HepG2 (cell line): ENCODE results near the gene PIP5K1C. TPM values are rescaled to one million over a fixed set of nuclear protein-coding genes. Genes with fewer than 3 reads are reported as not detected.

Experiments
- ATAC-seq: fragments of 200-7000 bp; cut with Tn5 transposase; 3 replicates; pipeline ENCODE4 v1.9.1; 2020; ENCODE audit warnings: mild to moderate bottlenecking, moderate library complexity
- BruUV-seq: library from RNA; stranded (reverse); fragments of 400-500 nt; replicated peaks from 2 replicates; lab custom pipeline; 2021; lab: Mats Ljungman, UMichigan
- CTCF ChIA-PET: fragments of 300-600 bp; formaldehyde crosslinking; extraction: SDS; loops from one replicate; lab custom pipeline; 2021; ENCODE audit warnings: low total read pairs, inconsistent platforms, low intra/inter-chr PET ratio; lab: Yijun Ruan, JAX
- POLR2A ChIA-PET: fragments of 350-600 bp; sonication (Branson Sonifier 250); formaldehyde crosslinking; loops from one replicate; lab custom pipeline; 2020; ENCODE audit warnings: antibody characterized with exemption, inconsistent platforms; lab: Yijun Ruan, JAX
- DNase-seq: peaks from one replicate; pipeline ENCODE4 v3.0.0-alpha.2; 2015; ENCODE audit warnings: low spot score
- FAIRE-seq: peaks from 3 replicates; lab custom pipeline; 2011; peaks lifted over from hg19 to GRCh38; lab: Jason Lieb, UNC
- H2AFZ ChIP-seq: one replicate; pipeline ENCODE4 v1.6.1; 2011; ENCODE audit warnings: low read length, inconsistent platforms
- H3K27ac ChIP-seq: fragments of 300-600 bp; 3 replicates; pipeline ENCODE4 v1.8.0; 2011; ENCODE audit warnings: mixed run types, mild to moderate bottlenecking, mixed read lengths, low read length, inconsistent platforms; ENCODE audit not compliant: insufficient read depth; ENCODE audit errors: extremely low read length
- H3K27me3 ChIP-seq, 2 experiments: fragments of 200-600 bp in 1 of 2; 2 replicates in 1 of 2; 3 replicates in 1 of 2; pipeline versions ENCODE4 v1.6.0 to v1.8.0; 2011; ENCODE audit warnings: low read length in 2 of 2, mild to moderate bottlenecking in 2 of 2, moderate library complexity in 2 of 2, inconsistent platforms in 1 of 2; ENCODE audit not compliant: insufficient read depth in 2 of 2, control insufficient read depth in 1 of 2
- H3K36me3 ChIP-seq, 2 experiments: fragments of 200-600 bp in 1 of 2; replicated peaks in 1 of 2; 2 replicates in 1 of 2; 3 replicates in 1 of 2; pipeline versions ENCODE4 v1.5.1 to v1.8.0; 2011; ENCODE audit warnings: low read length in 2 of 2, inconsistent platforms in 1 of 2; ENCODE audit not compliant: insufficient read depth in 2 of 2, control insufficient read depth in 1 of 2
- H3K4me1 ChIP-seq: 2 replicates; pipeline ENCODE4 v1.5.1; 2012; ENCODE audit warnings: low read length, inconsistent platforms; ENCODE audit not compliant: insufficient read depth
- H3K4me2 ChIP-seq: 2 replicates; pipeline ENCODE4 v1.6.0; 2011; ENCODE audit warnings: low read depth, low read length, inconsistent platforms
- H3K4me3 ChIP-seq, 3 experiments: fragments of 200-600 bp in 1 of 3; sonication (generic), shearing (Covaris generic) in 1 of 3; replicated peaks in 1 of 3; 2 replicates each; pipeline ENCODE4 v1.5.1; 2011 to 2016; ENCODE audit warnings: low read length in 3 of 3, inconsistent platforms in 2 of 3, low read depth in 2 of 3, mild to moderate bottlenecking in 2 of 3, control low read depth in 1 of 3, mixed read lengths in 1 of 3; ENCODE audit not compliant: insufficient read depth in 1 of 3
- H3K79me2 ChIP-seq: one replicate; pipeline ENCODE4 v1.6.1; 2011; ENCODE audit warnings: low read length, inconsistent platforms; ENCODE audit not compliant: insufficient read depth
- H3K9ac ChIP-seq: 2 replicates; pipeline ENCODE4 v1.6.0; 2011; ENCODE audit warnings: mild to moderate bottlenecking, low read depth, low read length, inconsistent platforms; ENCODE audit not compliant: insufficient read depth
- H3K9me3 ChIP-seq: 2 replicates; pipeline ENCODE4 v1.5.1; 2012; ENCODE audit warnings: mild to moderate bottlenecking, low read length
- H4K20me1 ChIP-seq: 2 replicates; pipeline ENCODE4 v1.6.0; 2011; ENCODE audit warnings: inconsistent platforms, mild to moderate bottlenecking, low read length, moderate library complexity; ENCODE audit not compliant: insufficient read depth
- AKAP8 ChIP-seq: sonication (generic); formaldehyde crosslinking; IDR thresholded peaks from 2 replicates; pipeline ENCODE4 v1.5.1; 2020; ENCODE audit warnings: mild to moderate bottlenecking, missing genetic modification reagents
- BRCA1 ChIP-seq: sonication (generic); formaldehyde crosslinking; IDR thresholded peaks from 2 replicates; pipeline ENCODE4 v1.4.0; 2020; ENCODE audit warnings: missing genetic modification reagents
- CCDC6 ChIP-seq: sonication (generic); formaldehyde crosslinking; IDR thresholded peaks from 2 replicates; pipeline ENCODE4 v1.8.1; 2022; ENCODE audit warnings: mild to moderate bottlenecking, missing genetic modification reagents, moderate library complexity
- HNRNPL ChIP-seq: fragments of 200-400 bp; formaldehyde crosslinking; IDR thresholded peaks from 2 replicates; pipeline ENCODE4 v1.6.1; 2017; ENCODE audit warnings: mild to moderate bottlenecking, low read depth, low read length
- RBAK ChIP-seq: sonication (generic); formaldehyde crosslinking; IDR thresholded peaks from 2 replicates; pipeline ENCODE4 v1.5.1; 2020; ENCODE audit warnings: mild to moderate bottlenecking, missing genetic modification reagents
- SKI ChIP-seq: fragments of 450-650 bp; IDR thresholded peaks from one replicate; pipeline ENCODE4 v1.6.1; 2018; ENCODE audit warnings: mild to moderate bottlenecking; ENCODE audit not compliant: partially characterized antibody
- TBL1XR1 ChIP-seq: fragments of 150-350 bp; IDR thresholded peaks from 2 replicates; pipeline ENCODE4 v1.6.1; 2014; ENCODE audit warnings: borderline replicate concordance, low read length; ENCODE audit not compliant: partially characterized antibody
- WIZ ChIP-seq: sonication (generic); formaldehyde crosslinking; IDR thresholded peaks from 2 replicates; pipeline ENCODE4 v1.5.1; 2020; ENCODE audit warnings: mild to moderate bottlenecking, missing genetic modification reagents
- ZBTB8A ChIP-seq: sonication (generic); formaldehyde crosslinking; IDR thresholded peaks from 2 replicates; pipeline ENCODE4 v1.4.0; 2020; ENCODE audit warnings: mild to moderate bottlenecking, low read depth, missing genetic modification reagents, borderline replicate concordance
- ZNF263 ChIP-seq: sonication (generic); formaldehyde crosslinking; IDR thresholded peaks from 2 replicates; pipeline ENCODE4 v1.4.0; 2020; ENCODE audit warnings: missing genetic modification reagents
- ZSCAN22 ChIP-seq: sonication (generic); formaldehyde crosslinking; IDR thresholded peaks from 2 replicates; pipeline ENCODE4 v1.4.0; 2020; ENCODE audit warnings: mild to moderate bottlenecking, missing genetic modification reagents
- WGBS: methylation state at CpG from one replicate; pipeline ENCODE4 v1.1.6; 2017; ENCODE audit warnings: low lambda C conversion rate; 5-methylcytosine and 5-hydroxymethylcytosine counted together
- in situ Hi-C: cut with HindIII; loops from 2 replicates; pipeline ENCODE4 v1.10.0; 2017; ENCODE audit warnings: low pct_unique_long_range_greater_than_20kb; ENCODE audit not compliant: extremely low pct_ligation_motif_present
- intact Hi-C: fragments of 100-400 bp; cut with micrococcal nuclease; formaldehyde crosslinking; loops from one replicate; pipeline ENCODE4 v1.10.0; 2022; ENCODE audit not compliant: unreplicated experiment
- polyA plus RNA-seq, 8 experiments: library from polyadenylated mRNA; depleted of rRNA in 3 of 8; stranded (reverse) in 7 of 8; unstranded in 1 of 8; fragments of >200 nt; fragmentation: Illumina TruSeq in 4 of 8; extraction: Trizol in 4 of 8; gene quantifications; 2 replicates each; pipeline versions ENCODE4 v1.2.1 to v1.2.3, GENCODE V29; 2011 to 2016; ENCODE audit warnings: low read depth in 4 of 8, missing spikeins in 1 of 8, mixed read lengths in 1 of 8; ENCODE audit not compliant: insufficient read depth in 1 of 8
- total RNA-seq, 5 experiments: library from RNA; depleted of rRNA; stranded (reverse); fragments of >200 nt; fragmentation: Illumina TruSeq; extraction: Trizol; gene quantifications; 2 replicates each; pipeline ENCODE4 v1.2.3, GENCODE V29; 2016; ENCODE audit warnings: low read depth in 1 of 5
- TF ChIP-seq, protein P1 (sequence below): sonication (generic); formaldehyde crosslinking; IDR thresholded peaks from 2 replicates; pipeline ENCODE4 v1.9.0; 2022; ENCODE audit warnings: missing genetic modification reagents, mild to moderate bottlenecking, borderline replicate concordance
- TF ChIP-seq, protein P2 (sequence below): sonication (generic); formaldehyde crosslinking; IDR thresholded peaks from 2 replicates; pipeline ENCODE4 v1.8.1; 2023; ENCODE audit warnings: missing genetic modification reagents, mild to moderate bottlenecking, borderline replicate concordance
- TF ChIP-seq, protein P3 (sequence below): IDR thresholded peaks from 2 replicates; pipeline ENCODE4 v1.6.1; 2012; ENCODE audit warnings: inconsistent platforms

PIP5K1C gene
- total and polyA plus RNA-seq, 2 of the 13 experiments (the other 11 are each of a cell fraction or from before 2014, with no cell fraction given): 3.6 to 4.3 TPM

DNA sequence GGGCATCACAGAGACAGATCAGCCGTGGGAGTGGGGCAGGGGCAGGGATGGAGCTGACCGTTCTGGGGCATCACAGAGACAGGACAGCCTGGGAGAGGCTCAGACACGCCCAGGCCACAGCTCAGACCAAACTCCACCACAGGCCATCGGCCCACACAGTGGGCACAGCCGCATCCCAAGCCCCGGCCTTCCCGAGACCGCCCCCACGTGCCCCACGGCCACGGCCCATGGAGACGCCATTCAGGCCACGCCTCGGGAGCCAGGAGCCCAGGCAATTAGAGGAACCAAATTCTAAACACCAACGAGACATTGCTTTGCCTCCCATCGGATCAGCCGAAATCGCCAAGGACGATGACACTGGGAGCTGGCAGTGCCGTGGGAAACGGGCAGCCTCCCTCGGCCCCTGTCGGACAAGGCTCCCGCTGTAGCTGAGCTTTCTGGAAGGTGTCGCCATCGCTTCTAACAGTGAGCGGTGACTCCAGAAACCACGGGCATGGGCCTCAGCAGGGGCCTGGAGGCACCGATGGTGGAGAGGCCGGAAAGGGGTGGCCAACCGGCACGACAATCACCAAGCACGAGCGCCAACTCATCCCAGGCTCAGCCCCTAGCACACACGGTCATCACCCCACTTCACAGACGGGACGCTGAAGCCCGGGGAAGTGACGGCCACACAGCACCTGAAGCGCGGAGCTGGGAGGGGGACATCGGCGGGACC, 2.4 kb downstream of the PIP5K1C start:
- Histone ChIP-seq H3K4me3 (0 out of 6 replicates have a peak overlapping the region, but pooled peaks of 1 of the 3 experiments have one; percentile 46), H3K27ac (no peak overlapping the region), H2AFZ (no peak overlapping the region), H3K4me1 (peaks cover 15% of the 10 kb centered on the region)
- TF ChIP-seq HNRNPL (0 out of 2 replicates have a peak, but pooled peaks have one; percentile 37), ZBTB8A (no peak)
- TF ChIP-seq, protein P1, sequence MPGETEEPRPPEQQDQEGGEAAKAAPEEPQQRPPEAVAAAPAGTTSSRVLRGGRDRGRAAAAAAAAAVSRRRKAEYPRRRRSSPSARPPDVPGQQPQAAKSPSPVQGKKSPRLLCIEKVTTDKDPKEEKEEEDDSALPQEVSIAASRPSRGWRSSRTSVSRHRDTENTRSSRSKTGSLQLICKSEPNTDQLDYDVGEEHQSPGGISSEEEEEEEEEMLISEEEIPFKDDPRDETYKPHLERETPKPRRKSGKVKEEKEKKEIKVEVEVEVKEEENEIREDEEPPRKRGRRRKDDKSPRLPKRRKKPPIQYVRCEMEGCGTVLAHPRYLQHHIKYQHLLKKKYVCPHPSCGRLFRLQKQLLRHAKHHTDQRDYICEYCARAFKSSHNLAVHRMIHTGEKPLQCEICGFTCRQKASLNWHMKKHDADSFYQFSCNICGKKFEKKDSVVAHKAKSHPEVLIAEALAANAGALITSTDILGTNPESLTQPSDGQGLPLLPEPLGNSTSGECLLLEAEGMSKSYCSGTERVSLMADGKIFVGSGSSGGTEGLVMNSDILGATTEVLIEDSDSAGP (CRISPR knock-in tag): 0 out of 2 replicates have a peak, but pooled peaks have one; percentile 27
- TF ChIP-seq, all 625 proteins: peak for 2
- no TSS peak for BruUV-seq
- Histone ChIP-seq H4K20me1 (peaks cover 5% of the 10 kb centered on the region; the same call in 1 of the 2 replicates), H3K79me2 (peaks cover 26% of the 10 kb centered on the region), H3K9me3 (no peaks in the 10 kb centered on the region), H3K9ac (no peak overlapping the region), H3K36me3 (no peaks in the 10 kb centered on the region), H3K27me3 (no peaks in the 10 kb centered on the region; a peak in 1 of 5 replicates), H3K4me2 (no peak overlapping the region; the same call in 1 of the 2 replicates)
- ChIA-PET POLR2A (interaction anchor here (0.7 kb wide), 1 partner anchor 10 kb away, joined by 3 read pairs; the partner anchor contains the start of gene TJP3), CTCF (no interaction called here)
- 94% methylated on average over 34 of the region's 43 CpGs for WGBS
- no peak for DNase-seq
- FAIRE-seq: no peak
- intact Hi-C loops: no loop called here
- ATAC-seq: no peak
- in situ Hi-C loops: no loop called here

DNA sequence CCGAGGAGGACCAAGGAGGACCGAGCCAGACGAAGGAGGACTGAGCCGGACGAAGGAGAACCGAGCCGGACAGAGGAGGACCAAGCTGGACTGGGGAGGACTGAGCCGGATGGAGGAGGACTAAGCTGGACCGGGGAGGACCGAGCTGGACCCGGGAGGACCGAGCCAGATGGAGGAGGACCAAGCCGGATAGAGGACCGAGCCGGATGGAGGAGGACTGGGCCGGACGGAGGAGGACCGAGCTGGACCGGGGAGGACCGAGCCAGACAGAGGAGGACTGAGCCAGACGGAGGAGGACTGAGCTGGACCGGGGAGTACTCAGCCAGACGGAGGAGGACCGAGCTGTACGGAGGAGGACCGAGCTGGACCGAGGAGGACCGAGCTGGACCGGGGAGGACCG, 3.2 kb downstream of the PIP5K1C start:
- H3K4me2 ChIP-seq: no peak overlapping the region
- H3K27me3 ChIP-seq: no peaks in the 10 kb centered on the region; a peak in 1 of 5 replicates
- H3K4me3 ChIP-seq: no peak overlapping the region
- H3K4me1 ChIP-seq: peaks cover 15% of the 10 kb centered on the region
- intact Hi-C loops: no loop called here
- H2AFZ ChIP-seq: no peak overlapping the region
- H4K20me1 ChIP-seq: peaks cover 8% of the 10 kb centered on the region; the same call in 1 of the 2 replicates
- FAIRE-seq: no peak
- no peak overlapping the region for H3K27ac ChIP-seq
- ChIA-PET CTCF (no interaction called here), POLR2A (interaction anchor here (0.7 kb wide), 1 partner anchor 11 kb away, joined by 3 read pairs; the partner anchor contains the start of gene TJP3)
- TF ChIP-seq TBL1XR1 (no peak), AKAP8 (CRISPR knock-in tag) (0 out of 2 replicates have a peak, but pooled peaks have one; percentile 32), SKI (peak; percentile 16), ZSCAN22 (CRISPR knock-in tag) (peak; percentile 69; the same call in 1 of the 2 replicates), WIZ (no peak), RBAK (no peak), BRCA1 (CRISPR knock-in tag) (no peak), CCDC6 (CRISPR knock-in tag) (no peak), ZNF263 (CRISPR knock-in tag) (peak; percentile 95)
- TF ChIP-seq, protein P2, sequence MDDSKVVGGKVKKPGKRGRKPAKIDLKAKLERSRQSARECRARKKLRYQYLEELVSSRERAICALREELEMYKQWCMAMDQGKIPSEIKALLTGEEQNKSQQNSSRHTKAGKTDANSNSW (CRISPR knock-in tag): no peak
- TF ChIP-seq, protein P3, sequence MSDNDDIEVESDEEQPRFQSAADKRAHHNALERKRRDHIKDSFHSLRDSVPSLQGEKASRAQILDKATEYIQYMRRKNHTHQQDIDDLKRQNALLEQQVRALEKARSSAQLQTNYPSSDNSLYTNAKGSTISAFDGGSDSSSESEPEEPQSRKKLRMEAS: no peak
- WGBS: 96% methylated on average over 30 of the region's 30 CpGs
- H3K36me3 ChIP-seq: no peaks in the 10 kb centered on the region
- no peak overlapping the region for H3K9ac ChIP-seq
- H3K9me3 ChIP-seq: no peaks in the 10 kb centered on the region
- no peak for DNase-seq
- no TSS peak for BruUV-seq
- no peak for ATAC-seq
- in situ Hi-C loops: no loop called here
- H3K79me2 ChIP-seq: peaks cover 26% of the 10 kb centered on the region
